ENCODE results near the gene COX19.

GRCh38 chr7:1020849-1021251 is 45.5 kb upstream of the COX19 start:
- TF ChIP-seq CTCF (IDR thresholded peaks at IDR 0.05): no peak
- TF ChIP-seq POLR2A (IDR thresholded peaks at IDR 0.05): no peak

Measured in uterus (tissue), 2 donors.